Activated naive CD8-positive, alpha-beta T cell (primary cell): ENCODE results near the gene EPX.

ENCODE experiments used
- H3K27ac Mint-ChIP-seq: one replicate; pipeline ENCODE4 v1.8.0; 2021; ENCODE audit warnings: mixed read lengths
- H3K27me3 Mint-ChIP-seq: one replicate; pipeline ENCODE4 v1.8.0; 2021; ENCODE audit warnings: mixed read lengths
- H3K36me3 Mint-ChIP-seq: one replicate; pipeline ENCODE4 v1.8.0; 2021; ENCODE audit warnings: mixed read lengths
- H3K4me1 Mint-ChIP-seq: one replicate; pipeline ENCODE4 v1.8.0; 2021; ENCODE audit warnings: low read depth, mixed read lengths
- H3K4me3 Mint-ChIP-seq: one replicate; pipeline ENCODE4 v1.8.0; 2021; ENCODE audit warnings: mild to moderate bottlenecking, mixed read lengths
- H3K9me3 Mint-ChIP-seq: one replicate; pipeline ENCODE4 v1.8.0; 2021; ENCODE audit warnings: low read depth, mixed read lengths

Gene EPX

GRCh38 chr17:58200024-58200633, 7.6 kb downstream of the EPX start:
- H3K27me3 Mint-ChIP-seq = peaks cover 12% of the 10 kb centered on the region
- H3K36me3 Mint-ChIP-seq = peaks cover 3% of the 10 kb centered on the region
- no peak overlapping the region for H3K4me3 Mint-ChIP-seq

GRCh38 chr17:58202859-58203258, 10.3 kb downstream of the EPX start:
- no peak overlapping the region for H3K27ac Mint-ChIP-seq

More at GRCh38 chr17:58200024-58200633, 7.6 kb downstream of the EPX start:
- Mint-ChIP-seq H3K4me1 (peaks cover 2% of the 10 kb centered on the region), H3K9me3 (no peaks in the 10 kb centered on the region), H3K27ac (no peak overlapping the region)

GRCh38 chr17:58204796-58205195, 12.3 kb downstream of the EPX start:
- Mint-ChIP-seq H3K36me3 (peaks cover 5% of the 10 kb centered on the region), H3K9me3 (no peaks in the 10 kb centered on the region), H3K4me1 (peaks cover 2% of the 10 kb centered on the region), H3K4me3 (no peak overlapping the region), H3K27me3 (peaks cover 2% of the 10 kb centered on the region), H3K27ac (no peak overlapping the region)

More at GRCh38 chr17:58202859-58203258, 10.3 kb downstream of the EPX start:
- Mint-ChIP-seq H3K36me3 (peaks cover 5% of the 10 kb centered on the region), H3K4me1 (peaks cover 2% of the 10 kb centered on the region), H3K27me3 (peaks cover 9% of the 10 kb centered on the region), H3K9me3 (no peaks in the 10 kb centered on the region), H3K4me3 (no peak overlapping the region)

- no peaks in the 10 kb centered on the region for H3K4me1 Mint-ChIP-seq
Measured at GRCh38 chr17:58205936-58206335, 13.4 kb downstream of the EPX start.

GRCh38 chr17:58207451-58207850, 14.9 kb downstream of the EPX start:
- H3K27ac Mint-ChIP-seq = peak overlapping the region; percentile 10
- H3K9me3 Mint-ChIP-seq = no peaks in the 10 kb centered on the region
- H3K27me3 Mint-ChIP-seq = no peaks in the 10 kb centered on the region
- peaks cover 9% of the 10 kb centered on the region for H3K36me3 Mint-ChIP-seq
- no peak overlapping the region for H3K4me3 Mint-ChIP-seq
- no peaks in the 10 kb centered on the region for H3K4me1 Mint-ChIP-seq

More at GRCh38 chr17:58205936-58206335, 13.4 kb downstream of the EPX start:
- H3K27ac Mint-ChIP-seq = no peak overlapping the region
- peaks cover 5% of the 10 kb centered on the region for H3K36me3 Mint-ChIP-seq
- H3K27me3 Mint-ChIP-seq = no peaks in the 10 kb centered on the region
- H3K9me3 Mint-ChIP-seq = no peaks in the 10 kb centered on the region
- no peak overlapping the region for H3K4me3 Mint-ChIP-seq

- Mint-ChIP-seq H3K4me1 (no peaks in the 10 kb centered on the region), H3K4me3 (no peak overlapping the region), H3K36me3 (peaks cover 9% of the 10 kb centered on the region), H3K9me3 (no peaks in the 10 kb centered on the region), H3K27me3 (no peaks in the 10 kb centered on the region), H3K27ac (no peak overlapping the region)
Measured at GRCh38 chr17:58208344-58208743, 15.8 kb downstream of the EPX start.

- Mint-ChIP-seq H3K27me3 (no peaks in the 10 kb centered on the region), H3K27ac (no peak overlapping the region), H3K36me3 (peaks cover 6% of the 10 kb centered on the region), H3K4me3 (no peak overlapping the region), H3K4me1 (no peaks in the 10 kb centered on the region), H3K9me3 (no peaks in the 10 kb centered on the region)
Measured at GRCh38 chr17:58210922-58211321, 18.4 kb downstream of the EPX start.

GRCh38 chr17:58215685-58216084, 23.2 kb downstream of the EPX start:
- Mint-ChIP-seq H3K27me3 (no peaks in the 10 kb centered on the region), H3K27ac (no peak overlapping the region), H3K36me3 (peaks cover 10% of the 10 kb centered on the region), H3K4me1 (peaks cover 28% of the 10 kb centered on the region), H3K9me3 (no peaks in the 10 kb centered on the region), H3K4me3 (no peak overlapping the region)

GRCh38 chr17:58217766-58218165, 25.2 kb downstream of the EPX start:
- Mint-ChIP-seq H3K4me3 (peak overlapping the region; percentile 72), H3K9me3 (no peaks in the 10 kb centered on the region), H3K4me1 (peaks cover 30% of the 10 kb centered on the region), H3K27me3 (no peaks in the 10 kb centered on the region), H3K27ac (peak overlapping the region; percentile 22), H3K36me3 (peaks cover 6% of the 10 kb centered on the region)

- Mint-ChIP-seq H3K4me1 (peaks cover 32% of the 10 kb centered on the region), H3K27ac (peak within 1 kb of the TSS; percentile 98), H3K27me3 (no peaks in the 10 kb centered on the region), H3K9me3 (no peaks in the 10 kb centered on the region), H3K36me3 (peaks cover 6% of the 10 kb centered on the region), H3K4me3 (peak within 1 kb of the TSS; percentile 98)
Measured at GRCh38 chr17:58219007-58219788, 26.7 kb downstream of the EPX start, which contains the start of gene MKS1. Gene MKS1 (minus strand): TSS chr17:58219255. CDS start chr17:58219230, 25 bp downstream.

- peaks cover 6% of the 10 kb centered on the region for H3K36me3 Mint-ChIP-seq
- H3K27me3 Mint-ChIP-seq = no peaks in the 10 kb centered on the region
- peak overlapping the region; percentile 98 for H3K27ac Mint-ChIP-seq
- peak overlapping the region; percentile 98 for H3K4me3 Mint-ChIP-seq
- H3K9me3 Mint-ChIP-seq = no peaks in the 10 kb centered on the region
- H3K4me1 Mint-ChIP-seq = peaks cover 37% of the 10 kb centered on the region
Measured at GRCh38 chr17:58219789-58220183, 27.3 kb downstream of the EPX start.

- peaks cover 9% of the 10 kb centered on the region for H3K27me3 Mint-ChIP-seq
- H3K9me3 Mint-ChIP-seq = no peaks in the 10 kb centered on the region
- peaks cover 17% of the 10 kb centered on the region for H3K4me1 Mint-ChIP-seq
- H3K4me3 Mint-ChIP-seq = no peak overlapping the region
- H3K36me3 Mint-ChIP-seq = peaks cover 2% of the 10 kb centered on the region
- H3K27ac Mint-ChIP-seq = no peak overlapping the region
Measured at GRCh38 chr17:58224315-58224714, 31.8 kb downstream of the EPX start.

- Mint-ChIP-seq H3K27ac (no peak overlapping the region), H3K4me3 (no peak overlapping the region), H3K36me3 (no peaks in the 10 kb centered on the region), H3K27me3 (peaks cover 13% of the 10 kb centered on the region), H3K9me3 (no peaks in the 10 kb centered on the region), H3K4me1 (peaks cover 7% of the 10 kb centered on the region)
Measured at GRCh38 chr17:58227733-58228132, 35.2 kb downstream of the EPX start.

- H3K4me1 Mint-ChIP-seq = peaks cover 7% of the 10 kb centered on the region
- no peaks in the 10 kb centered on the region for H3K36me3 Mint-ChIP-seq
- H3K27ac Mint-ChIP-seq = no peak overlapping the region
- H3K4me3 Mint-ChIP-seq = no peak overlapping the region
- H3K27me3 Mint-ChIP-seq = peaks cover 13% of the 10 kb centered on the region
- no peaks in the 10 kb centered on the region for H3K9me3 Mint-ChIP-seq
Measured at GRCh38 chr17:58228679-58229078, 36.2 kb downstream of the EPX start.

- Mint-ChIP-seq H3K27ac (no peak overlapping the region), H3K9me3 (no peaks in the 10 kb centered on the region), H3K27me3 (peaks cover 13% of the 10 kb centered on the region), H3K4me1 (peaks cover 3% of the 10 kb centered on the region), H3K4me3 (no peak overlapping the region), H3K36me3 (no peaks in the 10 kb centered on the region)
Measured at GRCh38 chr17:58229384-58229783, 36.9 kb downstream of the EPX start.
